H1 (cell line): ENCODE results near the gene GJD4.

Source experiments
- CEBPB ChIP-seq: IDR thresholded peaks from 2 replicates; pipeline ENCODE4 v1.6.1; 2012; ENCODE audit warnings: low read depth, low read length
- CREB1 ChIP-seq: IDR thresholded peaks from 2 replicates; pipeline ENCODE4 v1.6.1; 2012; ENCODE audit warnings: inconsistent platforms
- EZH2 ChIP-seq: fragments of 200-600 bp; sonication (generic); IDR thresholded peaks from 2 replicates; pipeline ENCODE4 v1.7.1; 2012; ENCODE audit warnings: low read depth, mild to moderate bottlenecking, moderate library complexity, low read length, inconsistent platforms; ENCODE audit not compliant: severe bottlenecking
- KDM5A ChIP-seq: fragments of 200-600 bp; IDR thresholded peaks from 2 replicates; pipeline ENCODE4 v1.7.1; 2012; ENCODE audit warnings: mild to moderate bottlenecking, low read length, inconsistent platforms, mixed read lengths
- POLR2A ChIP-seq, 2 experiments: IDR thresholded peaks; 1 replicate in 1 of 2; 2 replicates in 1 of 2; pipeline ENCODE4 v1.6.1; 2011; ENCODE audit warnings: low read depth in 2 of 2, low read length in 2 of 2, mild to moderate bottlenecking in 2 of 2; ENCODE audit errors: control extremely low read depth in 1 of 2
- POLR2AphosphoS5 ChIP-seq: IDR thresholded peaks from 2 replicates; pipeline ENCODE4 v1.6.1; 2011; ENCODE audit warnings: low read depth, low read length
- POU5F1 ChIP-seq: IDR thresholded peaks from 2 replicates; pipeline ENCODE4 v1.6.1; 2011; ENCODE audit warnings: low read depth, mild to moderate bottlenecking, low read length, moderate library complexity
- TF ChIP-seq, protein P1 (sequence below), 3 experiments: IDR thresholded peaks; 1 replicate in 2 of 3; 2 replicates in 1 of 3; pipeline versions ENCODE4 v1.5.1 to v1.6.1; 2011; ENCODE audit warnings: low read length in 3 of 3, mild to moderate bottlenecking in 3 of 3, inconsistent platforms in 2 of 3, low read depth in 1 of 3, moderate library complexity in 1 of 3; ENCODE audit not compliant: insufficient read depth in 1 of 3; ENCODE audit errors: control extremely low read depth in 1 of 3

DNA sequence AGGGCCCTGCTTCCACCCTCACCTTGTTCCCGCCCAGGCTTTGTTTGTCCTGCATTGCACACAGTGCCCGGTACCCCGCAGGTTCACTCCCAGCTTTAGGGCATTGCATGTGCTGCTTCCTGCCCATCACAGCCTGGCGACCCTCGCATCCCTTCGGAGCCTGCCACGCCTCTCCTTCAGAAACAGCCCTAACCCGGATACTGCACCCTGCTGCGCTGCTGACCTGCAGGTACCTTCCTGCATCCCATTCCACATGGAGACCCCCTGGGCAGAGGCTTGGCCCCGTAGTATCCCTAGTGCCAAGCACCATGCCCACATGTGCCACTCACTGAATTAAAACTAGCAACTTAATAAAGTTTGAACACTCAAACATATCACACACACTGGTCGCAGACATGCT, 19.8 kb upstream of the GJD4 start:
- TF ChIP-seq, protein P1, sequence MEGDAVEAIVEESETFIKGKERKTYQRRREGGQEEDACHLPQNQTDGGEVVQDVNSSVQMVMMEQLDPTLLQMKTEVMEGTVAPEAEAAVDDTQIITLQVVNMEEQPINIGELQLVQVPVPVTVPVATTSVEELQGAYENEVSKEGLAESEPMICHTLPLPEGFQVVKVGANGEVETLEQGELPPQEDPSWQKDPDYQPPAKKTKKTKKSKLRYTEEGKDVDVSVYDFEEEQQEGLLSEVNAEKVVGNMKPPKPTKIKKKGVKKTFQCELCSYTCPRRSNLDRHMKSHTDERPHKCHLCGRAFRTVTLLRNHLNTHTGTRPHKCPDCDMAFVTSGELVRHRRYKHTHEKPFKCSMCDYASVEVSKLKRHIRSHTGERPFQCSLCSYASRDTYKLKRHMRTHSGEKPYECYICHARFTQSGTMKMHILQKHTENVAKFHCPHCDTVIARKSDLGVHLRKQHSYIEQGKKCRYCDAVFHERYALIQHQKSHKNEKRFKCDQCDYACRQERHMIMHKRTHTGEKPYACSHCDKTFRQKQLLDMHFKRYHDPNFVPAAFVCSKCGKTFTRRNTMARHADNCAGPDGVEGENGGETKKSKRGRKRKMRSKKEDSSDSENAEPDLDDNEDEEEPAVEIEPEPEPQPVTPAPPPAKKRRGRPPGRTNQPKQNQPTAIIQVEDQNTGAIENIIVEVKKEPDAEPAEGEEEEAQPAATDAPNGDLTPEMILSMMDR (IDR thresholded peaks at IDR 0.05; ENCODE audit: control extremely low read depth in 1 of 3, insufficient read depth in 1 of 3, low read depth in 1 of 3, low read length in 3 of 3) = no peak
- TF ChIP-seq EZH2 (no peak), POLR2AphosphoS5 (no peak), KDM5A (no peak), POLR2A (IDR thresholded peaks at IDR 0.05; ENCODE audit: control extremely low read depth in 1 of 2, low read depth in 2 of 2, low read length in 2 of 2) (no peak), CREB1 (no peak), POU5F1 (no peak), CEBPB (no peak)
